Astrocyte of the cerebellum (primary cell): Measurements from ENCODE around the gene UHMK1.

Experiments
- DNase-seq: peaks from one replicate; pipeline ENCODE4 v3.0.0-alpha.2; 2011; ENCODE audit warnings: low read depth
- H3K4me3 ChIP-seq: 2 replicates; pipeline ENCODE4 v1.5.1; 2011; ENCODE audit warnings: mild to moderate bottlenecking, low read depth, low read length, moderate library complexity
- in situ Hi-C: cut with HindIII; loops from 2 replicates; pipeline ENCODE4 v1.10.0; 2017; ENCODE audit warnings: low sequenced_read_pairs
- TF ChIP-seq, protein P1 (sequence below): IDR thresholded peaks from 2 replicates; pipeline ENCODE4 v1.5.1; 2012; ENCODE audit warnings: low read length, low read depth, moderate library complexity, mild to moderate bottlenecking; ENCODE audit errors: missing control alignments

UHMK1 gene

GRCh38 chr1:162551969-162552683 lies 54.5 kb downstream of the UHMK1 start:
- in situ Hi-C loops = no loop called here
- TF ChIP-seq, protein P1, sequence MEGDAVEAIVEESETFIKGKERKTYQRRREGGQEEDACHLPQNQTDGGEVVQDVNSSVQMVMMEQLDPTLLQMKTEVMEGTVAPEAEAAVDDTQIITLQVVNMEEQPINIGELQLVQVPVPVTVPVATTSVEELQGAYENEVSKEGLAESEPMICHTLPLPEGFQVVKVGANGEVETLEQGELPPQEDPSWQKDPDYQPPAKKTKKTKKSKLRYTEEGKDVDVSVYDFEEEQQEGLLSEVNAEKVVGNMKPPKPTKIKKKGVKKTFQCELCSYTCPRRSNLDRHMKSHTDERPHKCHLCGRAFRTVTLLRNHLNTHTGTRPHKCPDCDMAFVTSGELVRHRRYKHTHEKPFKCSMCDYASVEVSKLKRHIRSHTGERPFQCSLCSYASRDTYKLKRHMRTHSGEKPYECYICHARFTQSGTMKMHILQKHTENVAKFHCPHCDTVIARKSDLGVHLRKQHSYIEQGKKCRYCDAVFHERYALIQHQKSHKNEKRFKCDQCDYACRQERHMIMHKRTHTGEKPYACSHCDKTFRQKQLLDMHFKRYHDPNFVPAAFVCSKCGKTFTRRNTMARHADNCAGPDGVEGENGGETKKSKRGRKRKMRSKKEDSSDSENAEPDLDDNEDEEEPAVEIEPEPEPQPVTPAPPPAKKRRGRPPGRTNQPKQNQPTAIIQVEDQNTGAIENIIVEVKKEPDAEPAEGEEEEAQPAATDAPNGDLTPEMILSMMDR = no peak
- no peak overlapping the region for H3K4me3 ChIP-seq
- no peak for DNase-seq

DNA sequence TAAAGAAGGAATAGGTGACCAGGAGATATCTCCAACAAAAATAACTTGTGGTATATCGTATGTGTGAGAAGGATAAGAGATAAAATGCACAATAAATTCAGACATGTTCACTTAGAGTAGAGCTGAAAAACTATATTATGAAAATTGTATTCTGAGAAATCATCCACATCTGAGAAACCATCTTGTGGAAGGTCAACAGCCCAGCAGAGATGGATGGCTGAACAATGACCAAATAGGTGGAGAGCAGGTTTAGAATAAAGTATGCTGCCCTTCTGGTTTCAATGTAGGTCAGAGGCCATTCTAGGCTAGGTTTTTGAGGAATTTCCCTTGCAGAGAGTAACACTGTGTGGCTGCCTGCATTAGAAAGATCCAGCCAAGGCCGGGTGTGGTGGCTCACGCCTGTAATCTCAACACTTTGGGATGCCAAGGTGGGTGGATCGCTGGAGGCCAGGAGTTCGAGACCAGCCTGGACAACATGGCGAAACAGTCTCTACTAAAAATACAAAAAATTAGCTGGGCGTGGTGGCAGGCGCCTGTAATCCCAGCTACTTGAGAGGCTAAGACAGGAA lies 55.1 kb downstream of the UHMK1 start:
- no peak for DNase-seq
- H3K4me3 ChIP-seq = no peak overlapping the region
- in situ Hi-C loops = no loop called here
- TF ChIP-seq, protein P1 = no peak

DNA sequence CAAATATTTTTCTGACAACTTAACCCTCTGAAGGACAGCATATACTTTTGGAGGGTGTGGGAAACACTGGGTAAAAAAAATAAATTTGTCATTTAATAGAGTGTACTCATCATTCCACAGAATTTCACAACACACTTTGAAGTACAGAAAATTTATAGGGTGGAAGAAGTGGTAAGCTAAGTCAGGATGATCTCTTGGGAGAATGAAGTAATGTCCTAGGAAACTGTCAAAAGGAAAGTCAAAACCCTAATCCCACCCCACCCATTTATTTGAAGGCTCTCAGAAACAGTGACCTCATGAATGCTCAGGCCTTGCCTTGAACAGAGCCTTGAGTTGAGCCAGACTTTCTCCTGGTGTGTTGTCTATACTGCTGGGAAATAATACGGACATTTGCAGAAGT lies 56.6 kb downstream of the UHMK1 start:
- H3K4me3 ChIP-seq = no peak overlapping the region
- TF ChIP-seq, protein P1 = no peak
- in situ Hi-C loops = no loop called here
- DNase-seq = no peak

GRCh38 chr1:162557536-162557935 lies 59.9 kb downstream of the UHMK1 start:
- in situ Hi-C loops = no loop called here
- no peak for DNase-seq
- TF ChIP-seq, protein P1 = no peak
- H3K4me3 ChIP-seq = no peak overlapping the region

GRCh38 chr1:162560303-162561036 lies 62.9 kb downstream of the UHMK1 start:
- DNase-seq = no peak
- TF ChIP-seq, protein P1 = no peak
- H3K4me3 ChIP-seq = peak overlapping the region; percentile 92
- in situ Hi-C loops = no loop called here

DNA sequence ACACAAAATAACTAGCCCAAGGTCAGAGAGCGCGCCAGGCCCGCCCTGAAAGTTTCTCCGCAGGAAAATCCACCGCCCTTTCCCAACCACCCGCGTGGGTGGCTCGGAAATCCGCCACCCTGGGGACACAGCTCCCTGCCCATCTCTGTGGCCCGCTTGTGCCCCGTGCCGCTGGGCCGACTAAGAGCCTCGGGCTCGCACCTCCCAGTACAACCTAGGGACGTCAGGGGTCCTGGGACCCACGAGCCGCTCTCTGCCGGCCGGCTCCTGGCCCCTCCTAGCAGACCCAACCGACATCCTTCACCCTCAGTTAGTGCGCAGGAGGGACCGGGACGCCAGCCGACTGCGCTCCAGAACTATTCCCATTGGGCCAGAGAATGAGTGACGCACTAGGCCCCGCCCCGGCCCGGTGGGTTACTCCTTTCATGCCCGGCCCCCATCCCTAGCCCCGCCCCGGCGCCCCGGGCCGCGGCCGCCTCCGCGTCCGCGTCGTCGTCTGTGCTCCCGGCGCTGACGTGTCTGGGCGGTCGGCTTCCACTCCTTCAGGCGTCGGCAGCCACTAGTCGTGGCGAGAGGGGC lies 63.5 kb downstream of the UHMK1 start:
- H3K4me3 ChIP-seq = peak overlapping the region; percentile 92
- in situ Hi-C loops = no loop called here
- TF ChIP-seq, protein P1 = no peak
- DNase-seq = peak; percentile 91
